ENCODE results near the gene SLC25A52. TPM values are rescaled to one million over a fixed set of nuclear protein-coding genes. Genes with fewer than 3 reads are reported as not detected.
"Not testable (repeated sequence)": the region's sequence is repeated elsewhere in the genome, so short reads cannot be mapped to it uniquely, and the experiment has no call there.

Gene SLC25A52
- not detected in 2 replicates for total RNA-seq (2014; rRNA removed; shearing (Covaris generic))

DNA sequence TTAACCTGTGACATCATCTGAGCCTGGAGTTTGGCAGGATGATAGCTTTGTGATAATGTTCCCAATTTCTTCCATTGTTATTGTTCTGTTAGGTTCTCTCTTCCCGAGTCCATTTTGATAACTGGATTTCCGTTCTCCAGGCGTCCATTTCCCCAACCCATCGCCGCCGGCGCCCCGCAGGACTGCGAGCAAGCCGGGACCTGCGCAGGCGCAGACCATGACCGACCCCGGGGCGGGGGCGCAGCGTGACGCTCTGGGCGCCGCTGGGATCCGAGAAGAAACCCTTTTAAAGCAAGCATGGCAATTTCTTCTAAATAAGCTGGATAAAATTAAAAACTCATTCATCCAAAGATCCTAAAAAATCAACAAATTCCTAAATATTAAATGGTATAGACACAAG lies at the start of gene SLC25A52:
TSS of gene SLC25A52 (minus strand) at position 186 of the 400 bp plus-strand sequence. CDS start 219 bp downstream, outside the sequence.
- no peak for DNase-seq (ENCODE audit: low read depth)

- DNase-seq (ENCODE audit: low read depth), result not testable (repeated sequence)
Measured at GRCh38 chr18:31809049-31809448, 48.4 kb upstream of the SLC25A52 start.

DNA sequence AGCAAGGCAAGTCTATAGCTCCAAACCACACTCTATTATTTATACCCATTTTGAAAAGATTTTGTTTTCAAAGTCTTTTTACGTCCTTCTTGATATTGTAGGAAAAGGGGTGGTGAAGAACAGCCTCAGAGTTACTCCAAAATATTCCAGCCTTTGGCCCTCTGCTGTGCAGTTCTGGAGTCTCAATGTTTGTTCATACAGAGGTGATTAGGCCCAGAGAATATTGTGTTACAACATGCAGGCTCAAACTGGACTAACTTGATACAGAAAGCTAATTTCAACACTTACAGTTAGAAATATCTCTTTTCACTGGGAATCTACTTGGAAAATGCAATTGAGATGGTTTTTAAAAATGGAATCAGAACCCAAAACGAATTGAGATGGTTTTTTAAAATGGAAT lies 40.4 kb upstream of the SLC25A52 start:
- DNase-seq (ENCODE audit: low read depth), result no peak

- DNase-seq (ENCODE audit: low read depth), result not testable (repeated sequence)
Measured at GRCh38 chr18:31799257-31799656, 38.6 kb upstream of the SLC25A52 start.

DNA sequence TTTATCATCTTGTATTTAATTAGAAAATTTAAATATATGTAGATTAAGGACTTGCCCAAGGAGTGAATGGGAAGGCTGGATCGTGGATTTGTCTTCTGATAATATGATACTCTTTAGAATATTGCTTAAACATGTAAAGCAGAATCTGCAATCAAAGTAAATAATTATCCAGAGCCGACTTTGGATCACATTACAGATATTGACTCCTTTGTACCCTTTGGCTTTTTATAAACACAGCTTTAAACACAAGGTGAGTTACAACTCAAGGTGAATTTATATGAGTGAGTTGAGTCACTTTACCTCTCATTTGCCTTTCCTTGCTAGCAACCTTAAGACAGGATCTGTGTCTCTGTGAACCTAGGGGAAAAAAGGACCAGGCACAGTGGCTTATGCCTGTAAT lies 37.7 kb upstream of the SLC25A52 start:
- no peak for DNase-seq (ENCODE audit: low read depth)

GRCh38 chr18:31795747-31796146 lies 35.1 kb upstream of the SLC25A52 start:
- no peak for DNase-seq (ENCODE audit: low read depth)

DNA sequence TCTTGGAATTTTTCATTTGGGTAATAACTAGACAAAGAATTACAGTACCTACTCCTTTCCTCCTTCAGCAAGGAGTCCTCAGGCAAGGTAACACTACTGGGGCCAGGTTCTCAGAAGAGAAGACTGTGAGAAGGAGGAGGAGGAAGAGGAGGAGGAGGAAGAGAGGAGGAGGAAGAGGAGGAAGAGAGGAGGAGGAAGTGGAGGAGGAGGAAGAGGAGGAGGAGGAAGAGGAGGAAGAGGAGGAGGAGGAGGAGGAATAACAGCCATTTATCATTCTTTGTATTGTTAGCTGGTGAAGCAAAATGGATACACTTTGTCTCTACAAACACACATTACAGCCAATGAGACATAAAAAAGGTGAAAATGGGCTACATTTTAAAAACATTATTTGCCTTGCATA lies 32.9 kb upstream of the SLC25A52 start:
- no peak for DNase-seq (ENCODE audit: low read depth)

- DNase-seq (ENCODE audit: low read depth), result no peak
Measured at GRCh38 chr18:31792580-31792911, 31.9 kb upstream of the SLC25A52 start.

- DNase-seq (ENCODE audit: low read depth), result no peak
Measured at GRCh38 chr18:31791817-31792579, 31.3 kb upstream of the SLC25A52 start.

GRCh38 chr18:31789409-31789808 lies 28.7 kb upstream of the SLC25A52 start:
- no peak for DNase-seq (ENCODE audit: low read depth)

GRCh38 chr18:31783059-31783458 lies 22.4 kb upstream of the SLC25A52 start:
- no peak for DNase-seq (ENCODE audit: low read depth)

- DNase-seq (ENCODE audit: low read depth), result no peak
Measured at GRCh38 chr18:31778391-31778950, 17.8 kb upstream of the SLC25A52 start.

GRCh38 chr18:31776093-31776492 lies 15.4 kb upstream of the SLC25A52 start:
- DNase-seq (ENCODE audit: low read depth), result no peak

DNA sequence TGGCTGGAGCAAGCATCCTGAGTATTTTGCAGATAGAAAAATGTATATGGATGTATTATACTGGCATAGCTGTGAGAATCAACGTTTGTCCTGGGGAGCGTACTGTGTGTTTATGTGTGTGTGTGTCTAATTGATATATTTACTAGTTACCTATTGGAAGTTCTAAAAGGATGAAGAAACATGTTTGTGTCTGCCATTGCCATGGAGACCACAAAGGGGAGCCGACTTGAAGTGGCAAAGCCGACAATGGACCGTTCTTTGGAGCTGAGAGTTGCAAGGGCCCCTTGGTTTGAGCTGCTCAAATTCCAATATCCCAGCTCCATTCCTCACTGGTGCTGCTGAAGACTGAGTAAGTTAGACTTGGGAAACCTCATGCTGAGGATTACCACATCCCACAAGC lies 14.3 kb upstream of the SLC25A52 start:
- no peak for DNase-seq (ENCODE audit: low read depth)

- no peak for DNase-seq (ENCODE audit: low read depth)
Measured at GRCh38 chr18:31774477-31774785, 13.8 kb upstream of the SLC25A52 start.

DNA sequence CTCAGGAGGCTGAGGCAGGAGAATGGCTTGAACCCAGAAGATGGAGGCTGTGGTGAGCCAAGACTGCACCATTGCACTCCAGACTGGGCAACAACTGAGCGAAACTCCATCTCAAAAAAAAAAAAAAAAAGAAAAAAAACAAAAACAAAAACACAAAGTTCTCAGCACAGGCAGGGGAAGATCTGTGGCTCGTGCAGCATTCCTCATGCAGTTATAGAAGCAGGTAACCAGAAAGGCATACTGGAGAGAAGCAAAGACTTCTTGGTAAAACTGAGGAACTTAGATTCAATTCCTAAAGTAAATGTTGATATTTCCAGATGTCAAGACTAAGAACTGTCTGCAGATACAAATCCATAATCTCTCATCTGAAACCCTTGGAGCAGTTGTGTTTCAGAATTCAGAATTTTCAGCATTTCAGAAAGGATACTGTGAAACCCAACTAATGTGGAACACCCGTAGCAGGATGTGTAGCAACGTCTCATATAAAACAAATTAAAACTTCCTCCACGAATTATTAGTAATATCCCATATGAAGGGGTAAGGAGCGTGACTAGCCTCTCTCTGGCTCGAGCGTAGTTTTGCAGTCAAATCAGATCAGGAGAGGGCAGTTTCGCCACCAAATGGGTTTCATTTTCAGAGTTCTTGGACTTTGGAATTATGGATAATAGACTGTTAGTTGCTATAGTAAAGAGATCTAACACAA lies 13.2 kb upstream of the SLC25A52 start:
- DNase-seq (ENCODE audit: low read depth), result no peak

- no peak for DNase-seq (ENCODE audit: low read depth)
Measured at GRCh38 chr18:31772699-31773098, 12.0 kb upstream of the SLC25A52 start.

DNA sequence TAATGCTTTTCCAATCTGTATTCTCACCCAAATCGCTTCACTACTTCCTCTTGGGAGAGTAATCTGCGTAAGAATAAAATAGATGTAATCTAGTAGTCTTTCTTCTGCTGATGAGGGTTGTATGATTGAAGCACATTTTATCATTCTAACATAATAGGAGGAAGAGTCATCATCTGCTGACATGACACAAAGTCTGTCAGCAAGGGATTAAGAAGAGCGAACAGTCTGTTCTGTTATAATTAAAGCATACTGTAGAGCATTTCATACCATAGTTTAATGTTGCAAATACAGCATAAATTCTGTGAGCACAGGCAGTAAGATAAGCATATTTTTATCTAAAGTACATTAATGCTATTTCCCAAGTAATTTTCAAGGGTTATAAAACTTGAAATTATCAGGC lies 10.4 kb downstream of the SLC25A52 start:
- DNase-seq (ENCODE audit: low read depth), result no peak

DNA sequence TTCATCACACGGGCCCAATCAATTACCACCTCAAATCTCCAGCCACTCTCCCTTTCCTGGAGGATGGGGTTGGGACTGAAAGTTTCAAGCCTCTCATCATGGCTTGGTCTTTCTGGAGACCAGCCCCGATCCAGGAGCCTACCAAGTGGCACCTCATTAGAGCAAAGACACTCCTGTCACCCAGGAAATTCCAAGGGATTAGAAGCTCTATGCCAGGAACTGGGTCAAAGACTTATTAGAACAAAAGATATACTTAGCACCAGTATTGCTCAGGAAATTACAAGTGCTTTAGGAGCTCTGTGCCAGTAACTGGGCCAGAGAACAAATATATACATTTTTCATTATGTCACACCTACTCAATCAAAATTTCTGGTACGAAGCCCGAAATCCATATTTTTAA lies 14.3 kb downstream of the SLC25A52 start:
- no peak for DNase-seq (ENCODE audit: low read depth)

DNA sequence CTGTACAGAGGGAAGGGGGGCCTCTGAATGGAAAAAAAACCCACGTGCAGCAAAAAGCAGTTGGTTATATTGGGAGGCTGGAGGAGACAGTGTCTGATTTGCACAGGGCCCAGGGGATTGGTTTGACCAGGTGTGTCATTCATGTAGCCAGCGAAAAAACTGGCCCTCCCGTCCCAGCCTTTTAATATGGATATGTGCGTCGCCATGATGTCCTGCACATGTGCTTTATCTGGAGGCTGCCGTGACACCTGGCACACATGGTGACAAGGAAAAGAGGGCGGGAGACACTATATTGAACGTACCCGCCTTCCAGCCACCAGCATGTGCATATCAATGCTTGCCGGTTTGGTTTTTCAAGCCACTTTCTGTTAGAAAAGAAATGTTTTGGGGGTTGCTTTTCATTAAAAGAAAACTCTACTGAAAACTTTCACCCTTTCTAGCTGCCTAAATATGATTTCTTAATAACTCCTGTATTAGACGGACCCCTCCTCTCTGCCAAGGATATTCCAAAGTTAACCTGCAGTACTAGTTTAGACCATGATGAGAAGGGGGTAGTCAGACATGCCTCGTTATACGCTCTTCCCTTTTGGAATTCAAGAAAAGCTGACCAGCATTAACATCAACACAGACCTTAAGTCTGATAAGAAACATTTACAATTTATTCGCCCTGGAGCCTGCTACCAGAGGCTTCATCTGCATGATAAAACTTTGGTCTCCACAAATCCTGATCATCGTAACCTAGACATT lies 16.2 kb downstream of the SLC25A52 start:
- no peak for DNase-seq (ENCODE audit: low read depth)

DNA sequence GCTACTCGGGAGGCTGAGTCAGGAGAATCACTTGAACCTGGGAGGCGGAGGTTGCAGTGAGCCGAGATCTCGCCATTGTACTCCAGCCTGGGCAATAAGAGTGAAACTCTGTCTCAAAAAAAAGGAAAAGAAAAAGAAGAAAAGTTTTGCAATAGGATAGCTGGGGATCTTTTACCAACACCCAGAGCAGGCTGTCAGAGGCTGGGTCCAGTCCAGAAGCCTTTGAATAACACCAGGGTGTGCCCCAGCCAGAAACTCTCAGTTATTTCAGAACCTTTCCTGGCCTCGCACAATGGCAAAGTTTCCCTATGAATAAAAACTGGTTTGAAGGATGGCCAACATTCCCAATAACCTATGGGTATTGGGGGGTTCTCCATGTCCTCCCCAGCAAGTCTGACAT lies 17.1 kb downstream of the SLC25A52 start:
- not testable (repeated sequence) for DNase-seq (ENCODE audit: low read depth)

DNA sequence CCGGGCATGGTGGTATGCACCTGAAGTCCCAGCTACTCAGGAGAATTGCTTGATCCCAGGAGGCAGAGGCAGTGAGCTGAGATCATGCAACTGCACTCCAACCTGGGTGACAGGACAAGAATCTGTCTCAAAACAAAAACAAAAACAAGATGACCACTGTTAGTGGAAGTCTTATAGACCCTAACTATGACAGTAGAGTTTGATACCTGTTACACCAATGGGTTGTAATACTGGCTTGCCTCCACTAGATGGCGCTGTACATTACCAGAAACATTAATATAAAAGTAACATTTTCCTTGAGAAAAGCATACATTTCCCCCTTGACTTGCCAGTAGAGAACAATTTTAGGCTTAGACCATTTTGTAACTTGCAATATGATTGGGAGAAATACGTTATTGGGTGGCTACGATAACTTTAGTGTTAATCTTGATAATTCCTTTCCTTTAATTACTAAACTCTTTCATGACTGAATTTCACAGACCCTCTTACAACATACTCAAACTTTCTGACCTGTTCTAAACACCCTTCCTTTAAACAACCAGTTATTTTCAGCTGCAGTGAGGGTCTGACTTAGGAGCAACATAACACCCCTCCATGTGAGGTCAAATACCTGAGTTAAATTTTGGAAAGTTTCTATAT lies 19.5 kb downstream of the SLC25A52 start:
- peak; percentile 7 for DNase-seq (ENCODE audit: low read depth)
